Prostate gland (tissue), 2 donors: Measurements from ENCODE around the gene ADAM10.

Experiments used
- POLR2A ChIP-seq: fragments of 450-650 bp; IDR thresholded peaks from one replicate; pipeline ENCODE4 v1.6.1; 2016; ENCODE audit warnings: antibody characterized with exemption, mild to moderate bottlenecking
- POLR2AphosphoS5 ChIP-seq: sonication (generic); formaldehyde crosslinking; IDR thresholded peaks from one replicate; pipeline ENCODE4 v1.6.1; 2017; ENCODE audit warnings: antibody characterized with exemption
- TF ChIP-seq, protein P1 (sequence below), 4 experiments: fragments of 200-600 bp in 2 of 4; fragments of 450-650 bp in 2 of 4; sonication (generic) in 2 of 4; IDR thresholded peaks; 1 replicate in 3 of 4; 2 replicates in 1 of 4; pipeline ENCODE4 v1.5.1; 2016 to 2019; ENCODE audit warnings: antibody characterized with exemption in 4 of 4, mild to moderate bottlenecking in 2 of 4, moderate library complexity in 2 of 4

DNA sequence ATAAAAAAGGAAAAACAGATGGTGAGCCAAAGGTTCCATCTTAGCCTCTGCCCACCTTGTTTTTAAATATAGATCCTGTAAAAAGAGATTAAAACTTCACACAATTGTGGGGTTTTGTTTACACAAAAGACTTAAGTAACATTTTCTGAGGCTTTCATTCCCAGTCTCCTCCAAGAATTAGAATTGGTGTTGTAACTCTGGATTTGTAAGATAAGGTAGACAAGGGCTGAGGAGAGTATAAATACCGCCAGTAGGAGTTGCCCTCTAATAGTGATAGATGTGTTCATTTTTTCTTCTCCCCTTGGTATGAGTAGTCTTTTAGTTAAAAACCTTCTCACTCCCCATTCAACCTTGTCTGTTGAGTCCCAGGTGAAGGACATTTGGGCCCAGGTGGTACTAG lies 30.0 kb upstream of the ADAM10 start:
- TF ChIP-seq, protein P1, sequence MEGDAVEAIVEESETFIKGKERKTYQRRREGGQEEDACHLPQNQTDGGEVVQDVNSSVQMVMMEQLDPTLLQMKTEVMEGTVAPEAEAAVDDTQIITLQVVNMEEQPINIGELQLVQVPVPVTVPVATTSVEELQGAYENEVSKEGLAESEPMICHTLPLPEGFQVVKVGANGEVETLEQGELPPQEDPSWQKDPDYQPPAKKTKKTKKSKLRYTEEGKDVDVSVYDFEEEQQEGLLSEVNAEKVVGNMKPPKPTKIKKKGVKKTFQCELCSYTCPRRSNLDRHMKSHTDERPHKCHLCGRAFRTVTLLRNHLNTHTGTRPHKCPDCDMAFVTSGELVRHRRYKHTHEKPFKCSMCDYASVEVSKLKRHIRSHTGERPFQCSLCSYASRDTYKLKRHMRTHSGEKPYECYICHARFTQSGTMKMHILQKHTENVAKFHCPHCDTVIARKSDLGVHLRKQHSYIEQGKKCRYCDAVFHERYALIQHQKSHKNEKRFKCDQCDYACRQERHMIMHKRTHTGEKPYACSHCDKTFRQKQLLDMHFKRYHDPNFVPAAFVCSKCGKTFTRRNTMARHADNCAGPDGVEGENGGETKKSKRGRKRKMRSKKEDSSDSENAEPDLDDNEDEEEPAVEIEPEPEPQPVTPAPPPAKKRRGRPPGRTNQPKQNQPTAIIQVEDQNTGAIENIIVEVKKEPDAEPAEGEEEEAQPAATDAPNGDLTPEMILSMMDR (IDR thresholded peaks at IDR 0.05): no peak
- no peak for TF ChIP-seq POLR2A
- no peak for TF ChIP-seq POLR2AphosphoS5
